Ectodermal cell (in vitro differentiated cells): Measurements from ENCODE around the gene ACOT12.

Experiments
- H3K27ac ChIP-seq: 2 replicates; pipeline ENCODE4 v1.7.0; 2013; ENCODE audit warnings: mild to moderate bottlenecking, low read depth, low read length; ENCODE audit not compliant: insufficient read depth, poor library complexity, severe bottlenecking
- H3K27me3 ChIP-seq: 2 replicates; pipeline ENCODE4 v1.7.0; 2013; ENCODE audit warnings: mild to moderate bottlenecking, low read length; ENCODE audit not compliant: insufficient read depth, control insufficient read depth, poor library complexity, severe bottlenecking
- H3K36me3 ChIP-seq: one replicate; pipeline ENCODE4 v1.7.0; 2013; ENCODE audit warnings: low read length; ENCODE audit not compliant: control insufficient read depth, insufficient read depth
- H3K4me1 ChIP-seq: one replicate; pipeline ENCODE4 v1.7.0; 2013; ENCODE audit warnings: low read length; ENCODE audit not compliant: control insufficient read depth, insufficient read depth
- H3K4me3 ChIP-seq: 2 replicates; pipeline ENCODE4 v1.7.0; 2013; ENCODE audit warnings: low read depth, low read length, control low read depth; ENCODE audit not compliant: insufficient read depth
- H3K9me3 ChIP-seq: 2 replicates; pipeline ENCODE4 v1.7.0; 2013; ENCODE audit warnings: mild to moderate bottlenecking, low read length, moderate library complexity; ENCODE audit not compliant: control insufficient read depth
- WGBS, 2 experiments: methylation state at CpG; one replicate each; pipeline ENCODE4 v1.1.7; 2013; ENCODE audit warnings: missing lambda C conversion rate in 2 of 2; 5-methylcytosine and 5-hydroxymethylcytosine counted together

The ACOT12 gene

DNA sequence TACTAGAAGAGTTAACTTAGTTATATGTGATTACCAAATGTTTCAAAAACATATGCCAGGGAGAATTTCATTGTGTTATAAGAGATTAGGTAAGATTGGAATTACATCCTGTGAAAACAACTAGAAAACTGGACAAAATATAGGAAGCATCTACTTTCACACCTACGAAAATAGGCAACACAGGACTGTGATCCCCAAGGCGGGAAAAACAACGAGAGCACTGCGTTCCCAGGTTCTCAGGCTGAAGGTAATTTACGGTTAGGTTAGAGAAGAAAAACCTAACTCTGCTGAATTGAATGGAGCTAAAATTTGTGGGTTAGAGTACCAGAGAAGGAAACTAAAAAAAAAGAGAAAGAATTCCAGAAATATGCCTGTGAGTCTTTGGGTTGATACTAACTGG lies 28.4 kb downstream of the ACOT12 start:
- Histone ChIP-seq H3K36me3 (no peaks in the 10 kb centered on the region), H3K4me1 (no peaks in the 10 kb centered on the region), H3K27me3 (no peaks in the 10 kb centered on the region), H3K9me3 (no peaks in the 10 kb centered on the region), H3K4me3 (no peak overlapping the region), H3K27ac (no peak overlapping the region)
- 96% methylated on average over 5 of the region's 5 CpGs for WGBS, 2 experiments

DNA sequence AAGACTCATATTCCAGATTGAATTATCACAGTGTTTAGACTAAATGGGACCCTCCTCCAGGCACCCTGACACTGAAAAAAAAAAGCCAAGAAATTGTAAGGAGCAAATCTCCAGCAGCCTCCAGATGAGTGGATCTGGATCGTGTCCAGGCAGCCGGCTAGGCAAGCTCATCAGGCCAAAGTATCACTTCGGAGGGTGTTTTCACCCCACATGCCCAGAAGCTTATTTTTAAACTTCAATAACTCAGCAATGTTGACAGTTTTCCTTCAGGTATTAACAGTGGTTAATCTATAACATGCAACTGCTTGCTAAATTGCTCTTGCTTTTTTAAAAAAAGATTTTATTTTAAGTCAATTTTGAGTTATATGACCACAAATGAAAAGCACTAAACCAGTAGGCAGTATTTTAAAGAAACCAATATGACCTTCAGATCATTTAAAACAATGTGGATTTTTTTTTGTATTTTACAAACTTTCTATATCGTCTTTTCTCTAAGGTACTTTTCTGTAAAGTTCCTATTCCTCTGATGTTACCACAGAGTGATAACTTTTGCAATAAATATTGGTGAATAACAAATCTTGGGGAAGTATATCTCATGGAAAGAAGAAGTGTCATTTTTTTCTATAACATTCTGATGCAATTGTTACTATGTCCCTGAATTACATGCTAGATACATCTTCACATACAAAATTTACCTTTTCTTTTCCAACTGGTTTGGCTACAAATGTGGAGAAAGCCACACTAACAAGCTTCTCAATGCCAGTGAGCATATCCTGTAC lies 30.7 kb downstream of the ACOT12 start:
- H3K4me1 ChIP-seq, result peaks cover 6% of the 10 kb centered on the region
- H3K36me3 ChIP-seq, result no peaks in the 10 kb centered on the region
- H3K9me3 ChIP-seq, result no peaks in the 10 kb centered on the region
- no peak overlapping the region for H3K27ac ChIP-seq
- WGBS, 2 experiments, result 93 to 96% methylated on average over 3 to 4 of the region's 4 CpGs
- H3K27me3 ChIP-seq, result no peaks in the 10 kb centered on the region
- no peak overlapping the region for H3K4me3 ChIP-seq

DNA sequence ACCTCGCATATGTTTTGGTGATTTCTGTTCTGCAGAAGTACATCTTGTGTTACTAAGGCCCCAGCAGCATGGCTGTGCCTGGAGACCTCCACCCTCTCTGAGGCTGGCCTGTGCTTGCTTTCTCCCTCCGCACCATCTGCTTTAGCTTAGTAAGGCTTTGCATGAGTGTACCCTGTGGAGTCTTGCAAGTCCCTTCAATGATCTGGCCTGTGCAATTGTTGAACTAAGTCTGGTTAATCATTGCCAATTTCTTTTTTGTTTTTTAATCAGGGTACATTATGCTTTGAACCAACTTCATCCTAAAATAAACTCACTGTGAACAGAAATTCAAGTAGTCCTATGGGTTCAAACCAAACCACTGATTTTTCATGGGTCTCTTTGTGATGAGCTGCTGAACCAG lies 32.3 kb downstream of the ACOT12 start:
- Histone ChIP-seq H3K4me3 (no peak overlapping the region), H3K27ac (no peak overlapping the region), H3K9me3 (no peaks in the 10 kb centered on the region), H3K4me1 (peaks cover 6% of the 10 kb centered on the region), H3K36me3 (no peaks in the 10 kb centered on the region), H3K27me3 (no peaks in the 10 kb centered on the region)
- WGBS, 2 experiments, result 94 to 95% methylated on average over 2 of the region's 2 CpGs

DNA sequence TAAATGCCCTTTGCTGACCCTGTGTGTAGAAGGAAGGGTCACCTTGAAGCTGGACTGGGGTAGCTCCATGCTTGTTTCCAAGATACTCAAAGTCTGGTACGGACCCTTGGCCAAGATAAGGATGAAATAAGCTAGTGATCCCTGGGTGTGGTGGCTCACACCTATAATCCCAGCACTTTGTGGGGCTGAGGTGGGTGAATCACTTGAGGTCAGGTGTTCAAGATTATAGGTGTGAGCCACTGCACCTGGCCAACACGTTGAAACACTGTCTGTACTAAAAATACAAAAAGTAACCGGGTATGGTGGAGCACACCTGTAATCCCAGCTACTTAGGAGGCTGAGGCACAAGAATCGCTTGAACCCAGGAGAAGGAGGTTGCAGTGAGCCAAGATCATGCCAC lies 33.3 kb downstream of the ACOT12 start:
- H3K36me3 ChIP-seq, result no peaks in the 10 kb centered on the region
- no peak overlapping the region for H3K27ac ChIP-seq
- H3K27me3 ChIP-seq, result no peaks in the 10 kb centered on the region
- H3K9me3 ChIP-seq, result no peaks in the 10 kb centered on the region
- no peak overlapping the region for H3K4me3 ChIP-seq
- peaks cover 6% of the 10 kb centered on the region for H3K4me1 ChIP-seq
- WGBS, 2 experiments, result 97 to 98% methylated on average over 4 of the region's 4 CpGs

DNA sequence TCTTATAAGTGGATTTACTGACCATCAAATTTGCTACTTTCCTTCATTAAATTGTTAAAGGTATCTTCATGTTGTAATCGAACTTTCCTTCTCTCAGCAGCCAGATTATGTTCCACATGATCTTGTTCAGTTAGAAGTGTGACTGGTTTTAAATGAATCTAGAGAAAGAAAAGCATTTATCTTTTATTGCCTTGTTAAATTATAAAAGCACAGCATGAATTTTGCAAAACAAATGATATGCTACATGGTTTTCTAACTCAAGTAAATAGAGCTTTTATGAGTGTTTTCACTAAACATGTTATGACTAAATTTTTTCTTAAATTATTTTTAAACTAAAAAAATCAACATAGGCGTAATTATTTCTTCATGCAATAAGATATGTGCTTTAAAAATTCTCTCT lies 34.1 kb downstream of the ACOT12 start:
- Histone ChIP-seq H3K27me3 (no peaks in the 10 kb centered on the region), H3K4me1 (peaks cover 6% of the 10 kb centered on the region), H3K4me3 (no peak overlapping the region), H3K9me3 (no peaks in the 10 kb centered on the region), H3K27ac (no peak overlapping the region), H3K36me3 (no peaks in the 10 kb centered on the region)
- 83% methylated on average over 1 of the region's 2 CpGs; no CpG with 5 or more reads in 1 of the 2 experiments for WGBS, 2 experiments

DNA sequence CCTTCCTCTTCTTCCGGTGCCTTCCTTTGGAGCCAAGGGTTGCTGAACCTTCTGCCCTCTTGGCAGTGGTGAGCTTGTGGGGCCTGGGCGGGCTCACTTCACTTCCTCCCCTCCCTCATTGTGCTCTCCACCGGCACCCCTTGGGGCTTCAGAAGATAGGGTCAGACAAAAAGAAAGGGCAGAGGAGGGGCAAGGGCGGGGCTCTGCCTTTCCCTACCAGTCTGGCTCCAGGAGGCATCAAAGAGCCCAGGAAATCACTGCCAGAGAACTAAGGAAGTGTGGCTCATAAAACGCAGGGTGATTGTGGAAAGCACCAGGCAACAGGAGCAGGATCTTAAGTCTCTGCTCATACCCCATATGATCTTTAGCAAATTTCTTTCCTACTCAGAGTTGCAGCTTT lies 34.8 kb downstream of the ACOT12 start:
- Histone ChIP-seq H3K27ac (no peak overlapping the region), H3K4me3 (no peak overlapping the region), H3K36me3 (no peaks in the 10 kb centered on the region), H3K9me3 (no peaks in the 10 kb centered on the region), H3K27me3 (no peaks in the 10 kb centered on the region), H3K4me1 (peaks cover 6% of the 10 kb centered on the region)
- 13 to 16% methylated on average over 4 to 5 of the region's 5 CpGs for WGBS, 2 experiments

DNA sequence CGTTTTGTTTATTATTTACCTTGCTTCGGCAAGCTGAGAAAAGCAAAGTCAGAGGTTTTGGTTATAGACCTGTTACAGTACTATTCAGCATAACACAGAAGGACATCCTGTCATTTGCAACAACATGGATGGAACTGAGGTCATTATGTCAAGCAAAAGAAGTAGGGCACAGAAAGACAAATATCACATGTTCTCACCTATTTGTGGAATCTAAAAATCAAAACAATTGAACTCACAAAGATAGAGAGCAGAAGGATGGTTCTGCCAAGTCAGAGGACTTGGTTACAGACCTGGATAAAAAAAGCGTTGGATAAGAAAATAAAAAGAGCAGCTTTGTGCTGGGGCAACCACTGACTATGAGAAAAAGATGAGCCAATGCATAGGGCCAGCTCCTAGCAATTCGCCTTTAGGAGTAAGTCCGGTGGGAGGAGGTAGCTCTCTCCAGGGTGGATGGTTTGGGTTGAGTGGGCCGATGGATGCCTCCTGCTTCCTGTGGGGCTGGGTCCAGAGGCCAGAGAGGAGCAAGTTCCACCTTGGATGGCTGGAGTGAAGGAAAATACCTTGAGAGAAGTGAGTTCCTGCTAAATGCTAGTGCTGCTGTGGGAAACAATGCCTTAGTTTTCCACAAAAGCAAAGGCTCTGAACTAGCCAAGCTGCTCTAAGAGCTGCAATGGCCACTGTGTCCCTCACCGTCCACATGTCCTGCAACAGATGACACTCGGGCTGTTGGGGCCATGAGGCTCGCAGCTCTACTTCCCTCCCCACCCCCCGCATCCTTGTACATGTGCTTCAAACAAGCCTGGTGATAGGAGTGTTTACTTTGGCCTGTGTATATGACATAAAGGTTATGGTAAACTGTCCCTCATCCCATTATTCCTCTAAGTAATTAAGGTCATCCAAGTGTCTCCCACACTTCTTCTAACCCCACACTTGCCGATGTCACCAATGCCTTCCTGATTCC lies 38.4 kb downstream of the ACOT12 start:
- no peaks in the 10 kb centered on the region for H3K36me3 ChIP-seq
- 93 to 97% methylated on average over 10 to 11 of the region's 11 CpGs for WGBS, 2 experiments
- H3K27me3 ChIP-seq, result no peaks in the 10 kb centered on the region
- H3K9me3 ChIP-seq, result no peaks in the 10 kb centered on the region
- H3K4me3 ChIP-seq, result no peak overlapping the region
- peaks cover 9% of the 10 kb centered on the region for H3K4me1 ChIP-seq
- H3K27ac ChIP-seq, result no peak overlapping the region

DNA sequence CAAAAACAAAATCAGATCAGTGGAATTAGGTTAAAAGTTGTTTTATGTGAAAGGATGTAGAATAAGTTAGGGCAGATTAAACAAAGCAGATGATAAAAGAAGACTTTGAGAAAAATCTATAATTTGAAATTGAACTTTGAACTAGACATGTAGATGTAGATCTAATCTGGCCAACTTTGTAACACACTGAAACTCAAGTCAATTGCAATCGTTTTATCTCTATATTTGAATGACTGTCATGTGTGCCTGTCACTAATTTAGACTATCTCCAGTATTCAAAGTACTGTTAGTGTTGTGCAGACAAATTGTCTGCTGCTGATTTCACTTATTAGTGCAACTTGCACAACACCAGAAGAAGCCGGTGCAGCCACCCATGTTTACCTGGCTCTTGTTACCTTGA lies 39.8 kb downstream of the ACOT12 start:
- 81 to 89% methylated on average over 1 to 2 of the region's 2 CpGs for WGBS, 2 experiments
- Histone ChIP-seq H3K4me1 (peaks cover 3% of the 10 kb centered on the region), H3K27ac (no peak overlapping the region), H3K4me3 (no peak overlapping the region), H3K27me3 (no peaks in the 10 kb centered on the region), H3K36me3 (no peaks in the 10 kb centered on the region), H3K9me3 (no peaks in the 10 kb centered on the region)

DNA sequence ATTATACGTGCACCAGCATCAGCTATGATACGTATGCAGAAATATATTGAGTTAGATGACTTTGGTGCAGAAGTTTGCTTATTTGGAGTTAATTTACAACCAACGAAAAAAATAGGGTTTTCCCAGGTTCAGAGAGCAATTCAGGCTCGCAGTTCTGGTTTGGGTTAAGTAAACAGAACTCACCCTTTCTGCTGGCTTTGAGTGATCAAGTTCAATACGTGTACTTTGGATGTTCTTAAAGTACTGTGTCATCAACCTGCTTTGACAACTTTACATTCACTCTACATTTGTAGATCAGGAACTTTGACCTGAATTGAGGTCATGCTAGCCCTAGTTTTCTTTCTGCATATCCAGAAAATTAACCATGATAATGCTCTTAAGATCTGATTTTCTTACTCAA lies 40.7 kb downstream of the ACOT12 start:
- peaks cover 3% of the 10 kb centered on the region for H3K4me1 ChIP-seq
- no peak overlapping the region for H3K27ac ChIP-seq
- H3K4me3 ChIP-seq, result no peak overlapping the region

DNA sequence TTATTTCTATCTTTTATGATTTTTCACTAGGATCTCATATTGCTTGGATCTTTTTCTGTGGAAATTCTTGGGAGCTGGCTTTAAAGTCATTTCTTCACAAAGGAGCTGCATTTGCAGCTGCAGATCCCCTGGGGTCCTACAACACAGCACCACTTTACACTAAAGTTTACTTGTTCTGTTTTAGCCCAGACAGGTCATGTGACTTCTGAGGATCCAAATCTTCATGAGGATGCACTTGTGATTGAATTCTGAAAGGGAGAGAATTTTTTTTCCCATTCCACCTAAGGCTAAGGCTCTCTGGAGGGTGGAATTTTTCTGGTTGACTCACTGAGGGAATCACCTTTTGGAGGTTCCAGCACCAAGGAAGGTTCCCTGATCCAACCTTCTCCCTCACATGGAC lies 43.4 kb downstream of the ACOT12 start:
- Histone ChIP-seq H3K9me3 (no peaks in the 10 kb centered on the region), H3K4me3 (no peak overlapping the region), H3K27ac (no peak overlapping the region), H3K27me3 (no peaks in the 10 kb centered on the region), H3K36me3 (no peaks in the 10 kb centered on the region), H3K4me1 (peaks cover 3% of the 10 kb centered on the region)

More for the DNA sequence above, 40.7 kb downstream of the ACOT12 start:
- H3K27me3 ChIP-seq, result no peaks in the 10 kb centered on the region
- H3K9me3 ChIP-seq, result no peaks in the 10 kb centered on the region
- no peaks in the 10 kb centered on the region for H3K36me3 ChIP-seq
- WGBS, 2 experiments, result 94 to 95% methylated on average over 5 of the region's 5 CpGs
